Thyroid gland (tissue), 4 donors: ENCODE data around the gene DAPL1. TPM values are rescaled to one million over a fixed set of nuclear protein-coding genes. Genes with fewer than 3 reads are reported as not detected.
A peak's percentile ranks its signal among the peaks of the same experiment; 100 is the strongest.

Source experiments
- DNase-seq, 2 donors: peaks; one replicate each; pipeline ENCODE4 v3.0.0-alpha.2; 2019
- H3K27ac ChIP-seq, 3 donors: fragments of 200-600 bp; sonication (generic); 1 replicate in 2 of 3; 2 replicates in 1 of 3; pipeline ENCODE4 v1.5.1; 2016 to 2019; ENCODE audit warnings: mild to moderate bottlenecking in 1 of 3, moderate library complexity in 1 of 3
- H3K27me3 ChIP-seq: fragments of 200-600 bp; sonication (generic); one replicate; pipeline ENCODE4 v1.5.1; 2019
- H3K36me3 ChIP-seq, 2 donors: fragments of 200-600 bp; sonication (generic); one replicate each; pipeline ENCODE4 v1.5.1; 2016 to 2019
- H3K4me1 ChIP-seq, 2 donors: fragments of 200-600 bp; sonication (generic); one replicate each; pipeline ENCODE4 v1.5.1; 2017 to 2019
- H3K4me3 ChIP-seq, 3 donors: fragments of 200-600 bp; sonication (generic); replicated peaks in 1 of 3; 1 replicate in 2 of 3; 2 replicates in 1 of 3; pipeline ENCODE4 v1.5.1; 2016; ENCODE audit warnings: mild to moderate bottlenecking in 1 of 3
- H3K9me3 ChIP-seq: fragments of 200-600 bp; sonication (generic); one replicate; pipeline ENCODE4 v1.5.1; 2017
- POLR2A ChIP-seq, 2 donors: fragments of 450-650 bp; IDR thresholded peaks; one replicate each; pipeline ENCODE4 v1.6.1; 2017; ENCODE audit warnings: antibody characterized with exemption in 2 of 2, mild to moderate bottlenecking in 2 of 2, moderate library complexity in 1 of 2
- WGBS, 2 donors: methylation state at CpG; one replicate each; pipeline ENCODE4 v1.1.5; 2017; 5-methylcytosine and 5-hydroxymethylcytosine counted together
- intact Hi-C: fragments of 100-400 bp; cut with DNase I; formaldehyde crosslinking; loops from one replicate; pipeline ENCODE4 v1.15.1; 2023
- total RNA-seq, 4 donors: library from RNA; depleted of rRNA; stranded (reverse); fragments of >200 nt; gene quantifications; one replicate each; pipeline ENCODE4 v1.2.3, GENCODE V29; 2016
- TF ChIP-seq, protein P1 (sequence below), 6 experiments: fragments of 200-600 bp in 3 of 6; fragments of 450-650 bp in 3 of 6; sonication (generic) in 3 of 6; IDR thresholded peaks; one replicate each; pipeline ENCODE4 v1.5.1; 2016 to 2019; ENCODE audit warnings: antibody characterized with exemption in 6 of 6, mild to moderate bottlenecking in 2 of 6, inconsistent platforms in 1 of 6, moderate library complexity in 1 of 6

The DAPL1 gene
- total RNA-seq, 4 donors from 2014 or later: 12.3 to 68.9 (median 28.1) TPM

DNA sequence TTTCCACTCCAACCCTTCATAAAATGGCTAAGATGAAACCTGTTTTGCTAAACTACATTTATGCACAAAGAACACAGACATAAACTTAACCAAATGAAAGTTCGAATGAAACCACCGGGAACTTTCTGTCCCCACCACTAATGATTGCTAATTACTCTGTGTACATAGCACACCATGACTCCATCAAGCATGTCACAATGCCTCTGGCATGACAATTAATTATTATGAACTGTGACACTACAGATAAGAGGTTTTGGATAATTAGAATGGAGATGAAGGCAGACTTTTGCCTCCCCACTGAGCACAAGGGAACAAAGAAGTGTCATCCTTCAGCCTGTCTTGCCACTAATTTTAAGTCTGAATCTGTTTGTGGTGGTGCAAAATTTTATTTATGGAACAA, 1.5 kb downstream of the DAPL1 start:
- intact Hi-C loops: no loop called here
- Histone ChIP-seq H3K4me1 (peaks cover 0 to 11% of the 10 kb centered on the region in 2 donors), H3K4me3 (no peak overlapping the region), H3K27ac (no peak overlapping the region), H3K9me3 (no peaks in the 10 kb centered on the region), H3K36me3 (no peaks in the 10 kb centered on the region), H3K27me3 (no peaks in the 10 kb centered on the region)
- TF ChIP-seq, protein P1, sequence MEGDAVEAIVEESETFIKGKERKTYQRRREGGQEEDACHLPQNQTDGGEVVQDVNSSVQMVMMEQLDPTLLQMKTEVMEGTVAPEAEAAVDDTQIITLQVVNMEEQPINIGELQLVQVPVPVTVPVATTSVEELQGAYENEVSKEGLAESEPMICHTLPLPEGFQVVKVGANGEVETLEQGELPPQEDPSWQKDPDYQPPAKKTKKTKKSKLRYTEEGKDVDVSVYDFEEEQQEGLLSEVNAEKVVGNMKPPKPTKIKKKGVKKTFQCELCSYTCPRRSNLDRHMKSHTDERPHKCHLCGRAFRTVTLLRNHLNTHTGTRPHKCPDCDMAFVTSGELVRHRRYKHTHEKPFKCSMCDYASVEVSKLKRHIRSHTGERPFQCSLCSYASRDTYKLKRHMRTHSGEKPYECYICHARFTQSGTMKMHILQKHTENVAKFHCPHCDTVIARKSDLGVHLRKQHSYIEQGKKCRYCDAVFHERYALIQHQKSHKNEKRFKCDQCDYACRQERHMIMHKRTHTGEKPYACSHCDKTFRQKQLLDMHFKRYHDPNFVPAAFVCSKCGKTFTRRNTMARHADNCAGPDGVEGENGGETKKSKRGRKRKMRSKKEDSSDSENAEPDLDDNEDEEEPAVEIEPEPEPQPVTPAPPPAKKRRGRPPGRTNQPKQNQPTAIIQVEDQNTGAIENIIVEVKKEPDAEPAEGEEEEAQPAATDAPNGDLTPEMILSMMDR (IDR thresholded peaks at IDR 0.05): no peak
- no peak for TF ChIP-seq POLR2A (IDR thresholded peaks at IDR 0.05)
- WGBS, 2 donors: 86 to 94% methylated on average over 2 of the region's 2 CpGs
- no peak for DNase-seq

- no peak overlapping the region for H3K4me3 ChIP-seq
- H3K9me3 ChIP-seq: no peaks in the 10 kb centered on the region
- intact Hi-C loops: no loop called here
- DNase-seq: no peak
- H3K27ac ChIP-seq: peak overlapping the region in 1 of 3 donors; percentile 31
- H3K27me3 ChIP-seq: no peaks in the 10 kb centered on the region
- TF ChIP-seq POLR2A (IDR thresholded peaks at IDR 0.05): no peak
- TF ChIP-seq, protein P1 (IDR thresholded peaks at IDR 0.05): no peak
- H3K36me3 ChIP-seq: no peaks in the 10 kb centered on the region
- peaks cover 0 to 24% of the 10 kb centered on the region in 2 donors for H3K4me1 ChIP-seq
- 78 to 82% methylated on average over 6 of the region's 6 CpGs for WGBS, 2 donors
Measured at GRCh38 chr2:158797963-158798700, 3.0 kb downstream of the DAPL1 start.

GRCh38 chr2:158799181-158799580, 4.1 kb downstream of the DAPL1 start:
- Histone ChIP-seq H3K9me3 (no peaks in the 10 kb centered on the region), H3K27ac (no peak overlapping the region), H3K4me1 (peaks cover 10 to 35% of the 10 kb centered on the region in 2 donors), H3K36me3 (no peaks in the 10 kb centered on the region), H3K27me3 (no peaks in the 10 kb centered on the region), H3K4me3 (no peak overlapping the region)
- no peak for TF ChIP-seq POLR2A (IDR thresholded peaks at IDR 0.05)
- TF ChIP-seq, protein P1 (IDR thresholded peaks at IDR 0.05): no peak
- WGBS, 2 donors: 92% methylated on average over 2 of the region's 2 CpGs
- no peak for DNase-seq
- intact Hi-C loops: no loop called here

DNA sequence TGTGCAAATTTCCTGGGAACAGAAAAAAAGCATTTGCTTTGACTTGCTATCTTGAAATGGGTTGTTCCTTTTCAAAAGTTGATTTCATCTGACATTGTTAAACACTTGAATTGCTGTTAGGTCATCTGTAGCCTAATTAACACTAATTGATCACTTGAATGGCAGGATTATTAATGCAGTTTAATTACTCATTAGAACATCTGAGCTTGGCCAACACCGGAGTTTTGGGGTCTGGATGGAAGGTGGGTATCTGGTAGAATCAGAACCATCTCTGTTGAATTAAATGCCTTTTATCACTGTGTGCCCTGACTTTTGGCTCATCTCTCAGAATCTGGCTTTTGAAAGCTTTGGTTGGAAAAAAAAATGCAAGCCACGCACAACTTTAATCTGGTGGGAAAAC, 8.4 kb downstream of the DAPL1 start:
- peaks cover 39 to 58% of the 10 kb centered on the region in 2 donors for H3K4me1 ChIP-seq
- H3K9me3 ChIP-seq: no peaks in the 10 kb centered on the region
- intact Hi-C loops: no loop called here
- H3K4me3 ChIP-seq: no peak overlapping the region
- TF ChIP-seq POLR2A (IDR thresholded peaks at IDR 0.05): no peak
- TF ChIP-seq, protein P1 (IDR thresholded peaks at IDR 0.05): no peak
- H3K27ac ChIP-seq: peak overlapping the region; percentile 64 to 82 (median 81)
- no peaks in the 10 kb centered on the region for H3K36me3 ChIP-seq
- 70 to 76% methylated on average over 2 of the region's 2 CpGs for WGBS, 2 donors
- H3K27me3 ChIP-seq: no peaks in the 10 kb centered on the region
- DNase-seq: no peak

DNA sequence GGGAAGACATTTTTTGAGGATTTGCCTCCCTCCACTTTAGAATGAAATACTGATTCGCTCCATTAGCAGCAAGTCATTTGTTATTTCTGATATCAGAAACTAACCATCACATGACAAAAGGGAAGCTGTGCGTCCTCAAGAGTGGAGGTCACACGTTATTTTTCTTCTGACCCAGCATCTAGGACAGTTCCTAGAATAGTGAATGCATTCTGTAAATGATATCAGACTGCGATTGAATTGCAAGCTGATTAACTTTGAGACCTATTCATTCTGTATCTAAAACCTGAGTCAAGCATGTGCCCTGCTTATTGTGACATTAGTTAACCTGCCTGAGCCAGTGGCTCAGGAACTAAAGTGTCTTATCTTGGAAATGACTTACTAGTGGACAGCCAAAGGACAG, 10.1 kb downstream of the DAPL1 start:
- DNase-seq: no peak
- intact Hi-C loops: no loop called here
- TF ChIP-seq POLR2A (IDR thresholded peaks at IDR 0.05): peak in 1 of 2 donors; percentile 5
- TF ChIP-seq, protein P1 (IDR thresholded peaks at IDR 0.05): no peak
- WGBS, 2 donors: 57 to 66% methylated on average over 4 of the region's 4 CpGs
- no peak overlapping the region for H3K4me3 ChIP-seq
- peaks cover 43 to 64% of the 10 kb centered on the region in 2 donors for H3K4me1 ChIP-seq
- H3K27ac ChIP-seq: peak overlapping the region; percentile 64 to 82 (median 81)
- no peaks in the 10 kb centered on the region for H3K27me3 ChIP-seq
- H3K9me3 ChIP-seq: no peaks in the 10 kb centered on the region
- no peaks in the 10 kb centered on the region for H3K36me3 ChIP-seq
